SH-SY5Y (cell line): Measurements from ENCODE around the gene PSD2.

Experiments used
- GATA2 ChIP-seq: IDR thresholded peaks from 2 replicates; pipeline ENCODE4 v1.6.1; 2011; ENCODE audit warnings: mild to moderate bottlenecking, low read depth, low read length
- GATA3 ChIP-seq: IDR thresholded peaks from 2 replicates; pipeline ENCODE4 v1.6.1; 2011; ENCODE audit warnings: low read depth, mild to moderate bottlenecking, low read length, moderate library complexity

- TF ChIP-seq GATA2: no peak
- no peak for TF ChIP-seq GATA3
These were observed 33.9 kb downstream of the PSD2 start for GRCh38 chr5:139829471-139829870.
